ENCODE measurements around the gene BTC.

BTC gene

DNA sequence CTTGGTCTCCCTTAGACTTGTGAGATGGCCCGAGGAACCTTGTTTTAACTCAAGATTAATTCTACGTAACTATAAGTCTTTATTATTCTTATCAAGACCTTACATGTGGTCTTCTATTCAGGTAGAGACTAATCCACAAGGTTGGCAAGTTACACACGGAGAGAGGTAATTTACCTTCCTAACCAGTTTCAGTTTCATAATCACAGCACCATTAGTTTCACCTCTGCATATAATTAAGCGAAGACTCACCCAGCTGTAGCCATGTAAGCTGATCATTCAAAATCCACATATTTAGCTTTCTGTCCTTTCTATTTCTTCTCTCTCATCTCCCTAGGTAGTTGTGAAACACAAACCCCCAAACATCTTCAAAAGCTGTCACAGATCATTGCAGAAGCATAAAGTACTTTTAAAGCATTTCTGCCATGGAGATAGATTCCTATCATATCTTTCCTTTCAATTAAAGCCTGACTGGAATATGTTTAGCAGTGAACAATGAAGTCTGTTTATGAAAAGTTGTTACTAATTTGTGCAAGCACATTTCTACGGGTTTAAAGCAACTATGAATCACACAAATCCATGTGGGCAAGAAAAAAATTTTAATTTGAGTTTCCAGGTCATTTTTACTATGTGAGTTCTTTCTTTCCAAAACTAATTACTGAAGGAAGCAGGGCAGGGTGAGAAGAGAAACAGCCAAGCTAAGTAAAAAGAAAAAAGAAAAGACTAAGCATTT, 78.5 kb downstream of the BTC start:
- TF ChIP-seq CREB1 (IDR thresholded peaks at IDR 0.05; ENCODE audit: low read depth) (no peak), TEAD4 (IDR thresholded peaks at IDR 0.05) (no peak), TAF1 (IDR thresholded peaks at IDR 0.05; ENCODE audit: low read depth) (no peak), EGR1 (IDR thresholded peaks at IDR 0.05) (no peak), ZBTB7A (IDR thresholded peaks at IDR 0.05; ENCODE audit: low read depth) (no peak), FOXM1 (IDR thresholded peaks at IDR 0.05; ENCODE audit: borderline replicate concordance, low read depth) (no peak), CEBPB (IDR thresholded peaks at IDR 0.05) (no peak), RAD21 (IDR thresholded peaks at IDR 0.05; ENCODE audit: low read depth) (no peak), NFIC (IDR thresholded peaks at IDR 0.05) (no peak), TCF12 (IDR thresholded peaks at IDR 0.05; ENCODE audit: low read depth) (no peak), EP300 (IDR thresholded peaks at IDR 0.05; ENCODE audit: borderline replicate concordance) (no peak), YY1 (IDR thresholded peaks at IDR 0.05; ENCODE audit: low read depth) (no peak)
- TF ChIP-seq, protein P1, sequence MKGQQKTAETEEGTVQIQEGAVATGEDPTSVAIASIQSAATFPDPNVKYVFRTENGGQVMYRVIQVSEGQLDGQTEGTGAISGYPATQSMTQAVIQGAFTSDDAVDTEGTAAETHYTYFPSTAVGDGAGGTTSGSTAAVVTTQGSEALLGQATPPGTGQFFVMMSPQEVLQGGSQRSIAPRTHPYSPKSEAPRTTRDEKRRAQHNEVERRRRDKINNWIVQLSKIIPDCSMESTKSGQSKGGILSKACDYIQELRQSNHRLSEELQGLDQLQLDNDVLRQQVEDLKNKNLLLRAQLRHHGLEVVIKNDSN (IDR thresholded peaks at IDR 0.05): no peak
- TF ChIP-seq, protein P2, sequence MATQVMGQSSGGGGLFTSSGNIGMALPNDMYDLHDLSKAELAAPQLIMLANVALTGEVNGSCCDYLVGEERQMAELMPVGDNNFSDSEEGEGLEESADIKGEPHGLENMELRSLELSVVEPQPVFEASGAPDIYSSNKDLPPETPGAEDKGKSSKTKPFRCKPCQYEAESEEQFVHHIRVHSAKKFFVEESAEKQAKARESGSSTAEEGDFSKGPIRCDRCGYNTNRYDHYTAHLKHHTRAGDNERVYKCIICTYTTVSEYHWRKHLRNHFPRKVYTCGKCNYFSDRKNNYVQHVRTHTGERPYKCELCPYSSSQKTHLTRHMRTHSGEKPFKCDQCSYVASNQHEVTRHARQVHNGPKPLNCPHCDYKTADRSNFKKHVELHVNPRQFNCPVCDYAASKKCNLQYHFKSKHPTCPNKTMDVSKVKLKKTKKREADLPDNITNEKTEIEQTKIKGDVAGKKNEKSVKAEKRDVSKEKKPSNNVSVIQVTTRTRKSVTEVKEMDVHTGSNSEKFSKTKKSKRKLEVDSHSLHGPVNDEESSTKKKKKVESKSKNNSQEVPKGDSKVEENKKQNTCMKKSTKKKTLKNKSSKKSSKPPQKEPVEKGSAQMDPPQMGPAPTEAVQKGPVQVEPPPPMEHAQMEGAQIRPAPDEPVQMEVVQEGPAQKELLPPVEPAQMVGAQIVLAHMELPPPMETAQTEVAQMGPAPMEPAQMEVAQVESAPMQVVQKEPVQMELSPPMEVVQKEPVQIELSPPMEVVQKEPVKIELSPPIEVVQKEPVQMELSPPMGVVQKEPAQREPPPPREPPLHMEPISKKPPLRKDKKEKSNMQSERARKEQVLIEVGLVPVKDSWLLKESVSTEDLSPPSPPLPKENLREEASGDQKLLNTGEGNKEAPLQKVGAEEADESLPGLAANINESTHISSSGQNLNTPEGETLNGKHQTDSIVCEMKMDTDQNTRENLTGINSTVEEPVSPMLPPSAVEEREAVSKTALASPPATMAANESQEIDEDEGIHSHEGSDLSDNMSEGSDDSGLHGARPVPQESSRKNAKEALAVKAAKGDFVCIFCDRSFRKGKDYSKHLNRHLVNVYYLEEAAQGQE (IDR thresholded peaks at IDR 0.05; ENCODE audit: low read depth): no peak
- TF ChIP-seq, protein P3, sequence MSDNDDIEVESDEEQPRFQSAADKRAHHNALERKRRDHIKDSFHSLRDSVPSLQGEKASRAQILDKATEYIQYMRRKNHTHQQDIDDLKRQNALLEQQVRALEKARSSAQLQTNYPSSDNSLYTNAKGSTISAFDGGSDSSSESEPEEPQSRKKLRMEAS (IDR thresholded peaks at IDR 0.05): no peak

DNA sequence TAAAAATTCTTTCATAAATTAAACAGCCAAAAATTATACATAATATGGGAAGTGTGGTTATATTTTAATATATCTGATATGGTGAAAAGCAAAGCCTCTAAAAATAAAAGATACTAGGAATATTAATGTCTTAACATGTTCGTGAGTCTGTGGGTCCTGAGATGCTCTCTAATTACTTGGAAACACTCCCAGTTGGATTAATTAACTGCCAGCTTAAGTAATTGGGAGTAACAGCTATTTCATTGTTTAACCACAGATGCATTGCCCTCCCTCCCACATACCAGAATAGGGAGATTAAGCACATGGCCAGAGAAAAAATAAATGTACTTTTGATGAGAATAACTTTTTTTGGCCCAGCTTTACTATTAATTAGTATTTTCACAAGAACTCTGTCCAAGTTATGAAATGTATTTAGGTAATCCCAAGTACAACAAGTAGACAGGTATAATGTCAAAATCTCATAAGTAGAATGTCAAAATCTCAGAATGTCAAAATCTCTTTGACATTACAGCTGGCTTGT, 79.7 kb downstream of the BTC start:
- TF ChIP-seq NFIC (IDR thresholded peaks at IDR 0.05): no peak
- TF ChIP-seq, protein P3 (IDR thresholded peaks at IDR 0.05): no peak
- TF ChIP-seq, protein P2 (IDR thresholded peaks at IDR 0.05; ENCODE audit: low read depth): no peak
- TF ChIP-seq YY1 (IDR thresholded peaks at IDR 0.05; ENCODE audit: low read depth): no peak
- no peak for TF ChIP-seq ZBTB7A (IDR thresholded peaks at IDR 0.05; ENCODE audit: low read depth)
- TF ChIP-seq TCF12 (IDR thresholded peaks at IDR 0.05; ENCODE audit: low read depth): no peak
- no peak for TF ChIP-seq EGR1 (IDR thresholded peaks at IDR 0.05)
- no peak for TF ChIP-seq RAD21 (IDR thresholded peaks at IDR 0.05; ENCODE audit: low read depth)
- TF ChIP-seq CREB1 (IDR thresholded peaks at IDR 0.05; ENCODE audit: low read depth): no peak
- no peak for TF ChIP-seq CEBPB (IDR thresholded peaks at IDR 0.05)
- TF ChIP-seq, protein P1 (IDR thresholded peaks at IDR 0.05): no peak
- no peak for TF ChIP-seq FOXM1 (IDR thresholded peaks at IDR 0.05; ENCODE audit: borderline replicate concordance, low read depth)
- no peak for TF ChIP-seq TEAD4 (IDR thresholded peaks at IDR 0.05)
- TF ChIP-seq EP300 (IDR thresholded peaks at IDR 0.05; ENCODE audit: borderline replicate concordance): no peak
- no peak for TF ChIP-seq TAF1 (IDR thresholded peaks at IDR 0.05; ENCODE audit: low read depth)
